ENCODE measurements around the gene FAT1.

Gene FAT1

DNA sequence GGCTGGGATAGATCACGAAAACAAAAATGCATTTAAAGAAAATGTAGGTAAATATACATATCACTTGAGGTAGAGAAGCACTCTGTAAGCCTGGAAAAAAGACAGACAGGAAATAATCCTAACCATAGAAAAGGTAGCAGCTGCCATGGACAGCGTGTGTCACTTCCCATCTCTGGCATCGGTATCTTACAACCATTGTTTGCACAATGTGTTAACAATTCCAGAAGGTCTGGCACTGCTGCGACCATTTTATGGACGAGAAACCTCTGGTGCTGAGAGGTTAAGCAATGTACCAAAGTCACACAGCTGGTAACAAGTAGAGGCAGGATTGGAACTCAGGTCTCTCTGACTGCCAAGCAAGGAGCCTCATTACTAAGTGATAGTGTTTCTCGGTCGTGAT is 166.6 kb downstream of the FAT1 start:
- no peak for DNase-seq

DNA sequence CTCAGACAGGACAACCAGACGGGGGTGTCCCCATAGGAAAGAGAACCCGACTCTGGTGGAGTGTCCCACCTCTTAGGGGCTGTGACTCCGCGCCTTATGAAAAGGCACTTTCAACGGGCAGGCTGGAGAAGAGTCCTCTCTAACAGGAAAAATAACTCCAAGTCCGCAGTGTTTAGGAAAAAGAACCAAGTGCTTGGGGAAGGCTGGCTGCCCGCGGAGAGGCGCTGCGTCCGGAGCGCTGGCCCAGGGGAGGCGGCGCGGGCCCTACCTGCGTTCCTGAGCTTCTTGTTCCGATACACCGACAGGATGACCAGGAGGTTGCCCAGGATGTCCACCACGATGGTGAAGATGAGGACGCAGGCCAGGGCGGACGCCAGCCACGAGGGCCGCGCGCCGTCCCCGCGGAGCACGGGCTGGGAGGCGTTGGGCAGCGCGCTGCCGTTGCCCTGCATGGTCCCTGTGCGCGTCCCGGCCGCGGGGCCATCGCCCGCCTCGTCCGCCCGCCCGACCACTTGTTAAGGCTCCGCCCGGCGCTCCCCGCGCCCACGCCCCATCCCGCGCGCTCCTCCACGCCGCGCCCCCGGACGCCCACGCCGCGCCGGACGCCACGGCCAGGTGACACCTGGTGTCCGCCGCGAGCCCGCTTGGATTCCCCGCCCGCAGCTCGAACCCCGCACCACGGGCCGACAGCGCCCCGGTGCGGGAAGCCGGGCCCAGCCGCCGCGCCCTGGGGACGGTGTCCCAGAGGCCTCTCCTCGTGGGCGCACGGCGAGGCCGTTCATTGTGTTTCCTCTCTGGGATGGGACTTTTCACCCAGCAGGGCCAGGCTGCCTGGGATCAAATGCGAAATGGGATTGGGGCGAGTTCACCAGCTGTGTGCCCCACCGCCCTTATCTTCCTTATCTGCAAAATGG is 168.5 kb downstream of the FAT1 start, which contains the start of gene MTNR1A:
MTNR1A (minus strand) TSS at position 654 of the 914 bp plus-strand sequence; CDS start at position 452, 202 bp downstream.
- DNase-seq: no peak

DNA sequence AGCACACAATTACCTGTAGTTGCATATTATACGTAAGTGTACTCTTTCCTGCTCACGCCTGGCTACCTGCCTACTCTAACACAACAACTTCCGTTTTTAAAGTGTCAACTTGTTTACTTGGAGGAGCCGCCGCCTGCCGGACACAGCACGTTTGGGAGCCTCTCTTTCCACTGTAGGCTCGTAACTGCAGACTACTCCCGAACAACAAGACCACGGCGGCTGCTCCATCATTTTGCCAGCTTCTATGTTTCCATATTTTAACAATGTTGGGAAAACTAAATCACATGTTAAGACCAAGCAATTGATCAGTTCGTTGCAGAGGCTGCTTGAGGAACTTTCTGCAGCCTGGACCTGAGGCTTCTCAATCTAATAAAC is 169.1 kb downstream of the FAT1 start:
- no peak for DNase-seq

DNA sequence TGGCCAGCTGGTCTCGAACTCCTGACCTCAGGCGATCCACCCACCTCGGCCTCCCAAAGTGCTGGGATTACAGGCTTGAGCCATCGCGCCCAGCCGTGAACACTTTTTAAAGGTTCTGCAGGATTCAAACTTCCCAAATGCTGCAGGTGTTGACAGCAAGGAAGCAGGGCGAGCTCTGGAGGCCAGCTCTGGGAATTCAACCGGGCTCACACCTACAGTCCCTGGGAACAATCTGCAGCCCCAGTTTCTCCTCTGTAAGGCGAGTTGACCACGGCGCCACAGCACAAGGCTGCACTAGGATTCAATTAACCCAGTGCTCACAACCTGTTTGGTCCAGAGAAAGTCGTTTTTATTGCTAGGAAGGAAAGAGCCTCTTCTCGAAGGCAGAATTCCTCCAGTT is 169.9 kb downstream of the FAT1 start:
- no peak for DNase-seq

DNA sequence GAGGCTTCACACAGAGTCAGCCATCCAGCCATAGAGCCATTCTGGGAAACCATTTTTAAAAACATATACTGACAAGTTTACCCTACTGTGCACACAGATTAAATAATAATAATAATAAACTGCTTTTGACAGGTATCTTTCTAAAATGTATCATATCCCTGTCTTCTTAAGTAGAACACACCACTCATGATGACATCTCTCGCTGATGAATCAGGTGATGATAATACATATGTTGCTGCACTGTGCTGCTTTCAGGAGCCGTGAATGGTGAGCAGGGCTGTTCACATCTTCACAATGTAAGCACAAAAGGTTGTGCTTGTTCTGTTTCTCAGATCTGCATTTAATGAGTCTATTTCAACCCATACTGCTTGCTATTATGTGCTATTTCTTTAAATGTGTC is 171.8 kb downstream of the FAT1 start:
- no peak for DNase-seq

DNA sequence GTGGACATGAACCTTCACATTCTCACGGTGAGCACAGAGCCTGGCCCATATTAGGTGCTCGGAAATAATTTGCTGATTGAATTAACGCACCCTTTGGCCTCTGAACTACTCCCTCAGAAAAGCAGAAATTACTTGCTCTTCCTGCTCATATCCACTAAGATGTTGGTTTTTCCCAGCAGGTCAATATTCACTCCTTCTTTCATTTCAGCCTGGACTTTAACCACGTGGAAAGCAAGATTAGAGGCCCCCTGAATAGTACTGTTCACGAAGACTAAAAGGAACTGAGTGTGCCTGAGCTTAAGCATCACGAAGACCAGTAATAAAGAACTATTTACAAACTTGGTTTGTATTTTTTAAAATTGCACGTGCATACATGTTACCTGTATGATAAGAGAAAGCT is 178.2 kb downstream of the FAT1 start:
- DNase-seq: no peak

DNA sequence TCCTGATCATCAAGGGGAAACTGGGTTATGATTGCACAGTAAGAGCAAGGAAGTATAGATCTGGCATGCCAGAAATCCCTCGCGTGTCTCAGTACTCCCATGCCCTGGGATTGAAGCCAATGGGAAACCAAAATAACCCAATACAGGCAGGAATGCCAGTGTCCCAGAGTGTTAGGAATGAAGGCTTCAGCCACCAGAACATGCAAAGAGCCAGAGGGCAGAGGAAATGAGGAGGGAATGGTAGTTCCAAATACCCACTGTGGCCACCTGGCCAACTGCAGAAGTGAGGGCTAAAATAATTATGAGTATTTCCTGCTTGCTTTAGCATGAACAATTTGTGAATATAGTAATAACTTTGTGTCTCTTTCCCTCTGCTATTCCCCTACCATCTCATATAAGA is 180.4 kb downstream of the FAT1 start:
- no peak for DNase-seq

DNA sequence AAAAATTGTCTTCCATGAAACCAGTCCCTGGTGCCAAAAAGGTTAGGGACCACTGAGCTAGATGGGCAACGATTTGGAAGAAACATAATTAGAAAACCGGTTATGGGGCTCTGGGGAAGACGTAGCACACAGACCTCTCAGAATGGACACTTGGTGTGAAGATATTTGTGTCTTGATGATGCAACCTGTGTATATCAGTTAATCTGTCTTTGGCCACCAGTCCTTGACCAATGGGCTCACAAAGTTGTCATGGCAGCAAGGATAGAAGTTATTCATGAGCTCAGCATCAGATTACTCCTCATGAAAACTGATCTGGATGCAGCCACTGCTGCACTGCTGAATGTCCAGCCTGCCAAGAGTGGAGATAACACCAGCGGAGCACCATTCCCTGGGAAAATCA is 181.9 kb downstream of the FAT1 start:
- DNase-seq: no peak

DNA sequence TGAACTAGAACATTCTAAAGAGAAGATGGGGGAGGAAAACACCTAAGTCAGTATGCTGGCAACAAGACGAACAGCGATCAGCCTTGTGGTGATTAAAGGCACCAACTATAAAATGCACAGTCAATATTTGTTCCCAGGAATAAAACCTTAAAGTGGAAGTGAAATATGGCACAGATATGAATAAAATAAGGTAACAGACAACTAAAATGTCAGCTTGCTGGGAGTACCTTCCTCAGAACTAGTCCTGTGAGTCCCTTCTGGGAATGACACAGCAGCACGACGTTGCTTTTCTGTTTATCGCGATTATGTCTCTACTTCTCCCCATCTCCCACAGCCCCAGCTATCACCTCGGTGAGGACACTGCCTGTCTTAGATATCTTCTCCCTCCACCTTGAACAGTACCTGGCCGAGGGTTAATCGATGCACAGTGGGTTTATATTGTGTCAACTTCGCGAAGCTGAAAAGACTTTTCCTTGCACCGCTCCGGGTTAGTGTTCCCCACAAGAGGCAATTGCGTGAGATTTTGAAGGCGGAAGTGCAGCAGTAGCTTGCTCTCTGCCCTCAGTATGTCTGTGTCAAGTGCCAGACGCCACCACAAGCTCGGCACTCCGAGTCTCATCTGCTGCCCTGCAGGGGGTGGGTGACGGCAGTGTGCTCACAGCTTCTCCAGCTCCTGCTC is 185.7 kb downstream of the FAT1 start:
- DNase-seq: no peak

Measured in CD4-positive, alpha-beta T cell treated with Interleukin-12 subunit alpha and Interleukin-12 subunit beta, for 1 hour (primary cell).